NCI-H226 (cell line): Measurements from ENCODE around the gene B4GALT1.
"Not testable (repeated sequence)": the region's sequence is repeated elsewhere in the genome, so short reads cannot be mapped to it uniquely, and the experiment has no call there.

Experiments used
- DNase-seq: peaks from one replicate; pipeline ENCODE4 v3.0.0-alpha.2; 2015

B4GALT1 gene

GRCh38 chr9:33101104-33101951 lies 65.8 kb downstream of the B4GALT1 start:
- DNase-seq: peak; percentile 33

DNA sequence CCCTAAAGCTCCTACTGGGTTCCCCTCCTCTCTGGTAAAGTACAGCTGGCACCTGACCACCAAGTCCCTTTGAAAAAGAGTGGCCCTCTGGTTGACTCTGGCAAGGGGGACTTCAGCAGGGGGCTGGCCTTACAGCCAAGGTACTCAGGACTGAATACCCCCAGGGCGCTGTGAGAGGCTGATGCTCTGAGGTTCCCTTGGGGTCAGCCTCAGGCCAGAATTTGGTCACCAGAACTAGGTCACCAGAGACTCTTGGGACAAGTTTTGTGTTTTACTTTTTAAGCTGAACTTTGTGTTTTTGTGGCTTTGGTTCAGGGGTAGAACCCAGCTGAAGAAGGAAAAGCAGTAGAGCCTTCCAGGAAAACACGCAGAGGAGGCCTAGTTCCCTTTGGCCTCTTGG lies 67.4 kb downstream of the B4GALT1 start:
- DNase-seq: no peak

GRCh38 chr9:33097192-33097591 lies 69.9 kb downstream of the B4GALT1 start:
- DNase-seq: no peak

DNA sequence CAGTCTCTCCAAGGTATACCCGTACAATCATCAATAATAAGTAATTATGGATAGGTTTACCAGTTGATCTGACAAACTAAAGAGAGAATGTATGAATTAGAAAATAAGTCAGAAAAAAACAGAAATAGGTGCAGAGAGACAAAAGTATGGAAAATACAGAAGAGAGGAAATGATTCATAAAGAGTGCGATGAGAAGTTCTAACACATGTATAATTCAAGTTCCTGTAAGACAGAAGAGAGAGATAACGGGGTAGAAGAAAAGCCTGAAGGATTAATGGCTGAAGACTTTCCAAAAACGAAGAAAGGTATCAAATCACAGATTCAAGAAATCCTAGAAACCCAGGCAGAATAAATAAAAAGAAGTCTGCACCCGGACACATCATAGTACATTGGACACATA lies 74.5 kb downstream of the B4GALT1 start:
- peak; percentile 2 for DNase-seq

- DNase-seq: not testable (repeated sequence)
Observed at GRCh38 chr9:33085672-33086071, 81.5 kb downstream of the B4GALT1 start.

DNA sequence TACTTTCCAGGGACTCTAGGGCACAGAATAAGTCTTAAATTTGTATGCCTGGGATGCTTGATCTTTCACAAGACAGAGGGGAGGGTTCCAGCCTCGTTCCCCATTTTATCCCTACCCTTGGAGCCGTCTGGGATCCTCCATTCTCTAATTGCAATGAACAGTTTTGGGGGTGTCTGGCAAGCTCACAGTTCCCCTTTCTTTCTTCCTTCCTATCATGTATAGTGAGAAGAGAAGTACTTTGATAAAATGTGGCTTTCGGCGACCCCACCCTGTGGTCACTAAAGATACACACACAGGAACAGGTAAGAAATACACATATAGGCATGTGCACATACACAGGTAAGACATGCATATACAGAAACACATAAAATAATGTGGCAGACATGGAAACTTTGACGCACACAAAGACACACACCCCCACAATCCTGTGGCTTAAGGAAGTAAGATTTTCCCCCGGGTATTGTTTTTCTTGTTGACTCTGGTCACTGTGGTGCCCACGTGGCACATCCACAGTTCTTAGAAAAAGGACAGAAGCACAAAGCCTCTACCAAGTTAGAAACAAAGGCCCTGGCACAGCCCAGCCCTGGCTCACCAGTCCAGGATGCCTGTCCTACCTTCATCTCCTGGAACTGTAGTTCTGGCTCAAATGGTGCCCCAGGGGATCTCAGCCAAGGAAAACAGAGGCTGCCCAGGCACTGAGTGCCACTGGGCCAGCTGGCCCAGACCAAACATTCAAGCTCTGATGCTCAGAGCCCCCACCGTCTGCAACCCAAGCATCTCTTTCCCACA lies 84.4 kb downstream of the B4GALT1 start:
- DNase-seq: no peak

DNA sequence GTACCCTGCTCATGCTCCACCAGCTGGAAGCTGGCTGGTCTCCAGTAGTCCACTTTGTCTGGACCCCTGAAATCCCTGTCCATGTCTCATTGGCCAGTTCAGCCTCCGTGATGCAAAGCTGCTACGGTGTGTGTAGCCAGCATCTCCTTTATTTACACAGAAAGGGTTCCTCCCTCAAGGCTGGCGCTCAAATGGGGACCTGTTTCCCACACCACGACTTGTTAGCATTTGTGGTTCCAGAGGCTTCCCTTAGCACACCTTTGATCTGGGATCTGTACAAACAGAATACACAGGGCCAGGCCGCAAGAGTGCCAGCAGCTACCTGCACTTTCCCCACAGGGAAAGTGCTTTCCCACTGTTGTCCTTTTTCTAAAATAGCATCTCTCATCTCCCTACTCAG lies 85.0 kb downstream of the B4GALT1 start:
- DNase-seq: no peak

DNA sequence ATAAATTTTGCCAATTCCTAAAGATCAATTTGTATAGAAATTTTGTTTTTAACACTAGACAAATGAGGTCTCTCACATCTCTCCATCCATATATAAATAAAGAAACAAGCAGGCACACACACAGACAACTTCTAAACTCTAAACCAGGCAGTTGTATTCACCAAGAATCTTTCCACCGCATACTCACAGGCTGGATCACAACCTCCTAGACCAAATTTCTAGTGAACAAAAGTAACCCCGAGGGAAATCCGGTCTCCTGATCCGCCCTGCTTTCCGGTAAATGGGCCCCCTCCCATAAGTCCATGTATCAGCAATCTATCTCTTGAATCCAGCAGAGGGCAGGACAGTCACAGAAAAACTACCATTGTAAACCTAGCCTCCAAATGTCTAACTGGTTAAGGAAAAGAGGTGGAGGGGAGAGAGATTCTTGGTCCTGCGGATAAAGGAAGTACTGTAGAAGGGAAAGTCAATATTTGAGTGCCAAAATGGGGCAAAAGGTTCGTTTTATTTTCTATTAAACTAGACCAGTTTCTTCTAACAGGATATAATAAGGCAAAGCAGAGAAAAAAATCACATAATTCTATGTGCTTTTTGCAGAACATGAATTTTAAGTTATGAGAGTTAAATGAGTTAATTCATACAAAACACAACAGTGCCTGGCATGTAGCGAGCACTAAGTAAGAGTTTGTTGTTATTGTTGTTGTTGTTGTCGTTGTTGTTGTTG lies 85.8 kb downstream of the B4GALT1 start:
- DNase-seq: peak; percentile 33

DNA sequence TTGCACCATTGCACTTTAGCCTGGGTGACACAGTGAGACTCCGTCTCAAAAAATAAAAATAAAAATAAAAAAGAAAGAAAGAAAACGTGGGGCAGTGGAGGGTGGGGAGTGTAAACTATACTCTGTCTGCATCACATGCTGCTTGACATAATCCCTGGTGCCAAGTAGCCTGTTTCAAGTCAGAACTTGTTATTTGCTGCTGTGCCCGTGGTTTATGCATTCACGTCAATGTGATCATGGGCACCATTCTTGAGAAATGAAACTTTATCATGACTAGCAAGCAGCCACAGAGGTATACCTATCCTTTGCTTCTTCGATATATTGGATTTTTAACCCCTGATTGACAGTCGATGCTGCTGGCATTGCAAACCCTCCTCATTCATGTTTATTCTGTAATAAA lies 86.6 kb downstream of the B4GALT1 start:
- DNase-seq: no peak

- peak; percentile 84 for DNase-seq
Observed at GRCh38 chr9:33076046-33077004, 90.8 kb downstream of the B4GALT1 start, which contains the start of gene SMU1. Gene SMU1, minus strand, starts transcription at chr9:33076674. Its CDS starts 66 bp downstream, at chr9:33076608.

- DNase-seq: no peak
Observed at GRCh38 chr9:33068991-33069390, 98.1 kb downstream of the B4GALT1 start.

DNA sequence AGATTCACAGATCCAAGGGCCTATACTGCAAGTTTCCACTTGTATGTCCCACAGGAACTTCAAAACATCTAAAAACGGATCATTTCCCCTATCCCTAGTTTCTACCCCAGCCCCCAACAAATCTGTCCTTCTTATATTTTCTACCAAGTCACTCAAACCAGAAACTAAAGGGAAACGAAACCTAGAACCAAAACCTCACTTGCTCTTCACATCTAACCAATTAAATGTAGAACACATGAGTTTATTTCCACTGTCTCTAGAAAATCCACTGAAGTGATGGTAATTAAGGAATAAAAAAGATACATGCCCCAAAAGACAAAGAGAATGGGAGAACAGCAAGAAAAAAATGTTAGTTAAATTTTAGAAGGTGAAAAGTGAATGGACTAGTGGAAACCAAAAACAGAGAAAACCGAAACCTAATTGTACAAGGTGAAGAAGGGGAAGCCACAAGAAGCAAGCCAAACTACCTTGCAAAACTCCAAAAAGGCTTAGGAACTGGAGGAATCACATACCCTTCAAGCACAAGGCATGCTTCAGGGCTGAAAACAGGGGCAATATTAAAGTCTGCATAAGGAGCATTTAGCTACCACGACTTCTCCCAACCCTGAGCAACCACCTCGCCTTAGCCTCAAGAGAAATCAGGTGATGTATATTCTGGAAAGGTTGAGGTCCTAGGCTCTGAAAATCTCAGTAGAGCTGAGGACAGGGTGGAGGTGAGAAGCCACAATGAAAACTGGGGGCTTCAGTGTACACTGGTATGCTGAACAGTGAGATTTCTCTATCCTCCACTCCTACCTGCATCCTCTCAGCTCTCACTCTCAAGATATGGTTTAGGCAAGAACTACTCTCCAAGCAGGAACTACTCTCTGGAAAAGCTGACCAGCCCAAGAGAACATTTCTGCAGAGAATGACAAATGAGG lies 101.7 kb downstream of the B4GALT1 start:
- DNase-seq: no peak
